ENCODE results near the gene MGAT3.
"Not testable (repeated sequence)": the region's sequence is repeated elsewhere in the genome, so short reads cannot be mapped to it uniquely, and the experiment has no call there.

Gene MGAT3

GRCh38 chr22:39503630-39504029 is 46.8 kb downstream of the MGAT3 start:
- no peak for TF ChIP-seq EZH2phosphoT487 (conservative IDR thresholded peaks at IDR 0.05; ENCODE audit: low read length)
- TF ChIP-seq CTCF (IDR thresholded peaks at IDR 0.05; ENCODE audit: insufficient read depth, low read length, poor library complexity, severe bottlenecking) = no peak
- H3K36me3 ChIP-seq (ENCODE audit: low read length) = 0 out of 2 replicates have a peak, but pooled peaks cover 5% of the 10 kb centered on the region
- H4K20me1 ChIP-seq (ENCODE audit: low read depth, low read length) = no peaks in the 10 kb centered on the region
- H3K9me3 ChIP-seq (ENCODE audit: insufficient read depth, low read length) = no peaks in the 10 kb centered on the region
- H3K4me2 ChIP-seq (ENCODE audit: low read depth, low read length, poor library complexity, severe bottlenecking) = peak overlapping the region; percentile 92
- H3K9ac ChIP-seq (ENCODE audit: low read length) = peak overlapping the region; percentile 93
- H3K27me3 ChIP-seq (ENCODE audit: low read length) = no peaks in the 10 kb centered on the region
- no peaks in the 10 kb centered on the region for H3K9me2 ChIP-seq (replicated peaks; ENCODE audit: insufficient read depth, low read length)
- peak overlapping the region; percentile 28; the same call in 1 of the 2 replicates for H3K27ac ChIP-seq (ENCODE audit: low read depth, low read length)
- no peak overlapping the region for H2AFZ ChIP-seq (ENCODE audit: low read depth, low read length, severe bottlenecking)
- H3K4me3 ChIP-seq (ENCODE audit: insufficient read depth, low read length, poor library complexity, severe bottlenecking) = peak overlapping the region; percentile 93
- H3K79me2 ChIP-seq (ENCODE audit: insufficient read depth, low read length) = peaks cover 56% of the 10 kb centered on the region
- H3F3A ChIP-seq (ENCODE audit: insufficient read depth) = no peaks in the 10 kb centered on the region

GRCh38 chr22:39504071-39504470 is 47.3 kb downstream of the MGAT3 start:
- Histone ChIP-seq H3F3A (ENCODE audit: insufficient read depth) (no peaks in the 10 kb centered on the region), H3K79me2 (ENCODE audit: insufficient read depth, low read length) (peaks cover 60% of the 10 kb centered on the region), H3K9me3 (ENCODE audit: insufficient read depth, low read length) (no peaks in the 10 kb centered on the region), H3K4me3 (ENCODE audit: insufficient read depth, low read length, poor library complexity, severe bottlenecking) (no peak overlapping the region), H3K9ac (ENCODE audit: low read length) (peak overlapping the region; percentile 93), H2AFZ (ENCODE audit: low read depth, low read length, severe bottlenecking) (no peak overlapping the region), H3K9me2 (replicated peaks; ENCODE audit: insufficient read depth, low read length) (no peaks in the 10 kb centered on the region), H3K4me2 (ENCODE audit: low read depth, low read length, poor library complexity, severe bottlenecking) (peak overlapping the region; percentile 92), H3K27me3 (ENCODE audit: low read length) (no peaks in the 10 kb centered on the region), H3K36me3 (ENCODE audit: low read length) (0 out of 2 replicates have a peak, but pooled peaks cover 6% of the 10 kb centered on the region), H3K27ac (ENCODE audit: low read depth, low read length) (no peak overlapping the region), H4K20me1 (ENCODE audit: low read depth, low read length) (no peaks in the 10 kb centered on the region)
- TF ChIP-seq CTCF (IDR thresholded peaks at IDR 0.05; ENCODE audit: insufficient read depth, low read length, poor library complexity, severe bottlenecking) (no peak), EZH2phosphoT487 (conservative IDR thresholded peaks at IDR 0.05; ENCODE audit: low read length) (no peak)

GRCh38 chr22:39507021-39507420 is 50.2 kb downstream of the MGAT3 start:
- not testable (repeated sequence) for H3K9me3 ChIP-seq (ENCODE audit: insufficient read depth, low read length); H3F3A ChIP-seq (ENCODE audit: insufficient read depth); H3K27me3 ChIP-seq (ENCODE audit: low read length); H3K36me3 ChIP-seq (ENCODE audit: low read length); H3K27ac ChIP-seq (ENCODE audit: low read depth, low read length); H3K9ac ChIP-seq (ENCODE audit: low read length); H3K4me3 ChIP-seq (ENCODE audit: insufficient read depth, low read length, poor library complexity, severe bottlenecking); H3K9me2 ChIP-seq (replicated peaks; ENCODE audit: insufficient read depth, low read length); H4K20me1 ChIP-seq (ENCODE audit: low read depth, low read length); H3K4me2 ChIP-seq (ENCODE audit: low read depth, low read length, poor library complexity, severe bottlenecking); H2AFZ ChIP-seq (ENCODE audit: low read depth, low read length, severe bottlenecking)
- peaks cover 67% of the 10 kb centered on the region for H3K79me2 ChIP-seq (ENCODE audit: insufficient read depth, low read length)

GRCh38 chr22:39508393-39508792 is 51.6 kb downstream of the MGAT3 start:
- Histone ChIP-seq H4K20me1 (ENCODE audit: low read depth, low read length) (no peaks in the 10 kb centered on the region), H3K9ac (ENCODE audit: low read length) (no peak overlapping the region), H3K36me3 (ENCODE audit: low read length) (0 out of 2 replicates have a peak, but pooled peaks cover 6% of the 10 kb centered on the region), H2AFZ (ENCODE audit: low read depth, low read length, severe bottlenecking) (no peak overlapping the region), H3K27ac (ENCODE audit: low read depth, low read length) (no peak overlapping the region), H3K79me2 (ENCODE audit: insufficient read depth, low read length) (peaks cover 57% of the 10 kb centered on the region), H3K4me2 (ENCODE audit: low read depth, low read length, poor library complexity, severe bottlenecking) (no peak overlapping the region), H3K27me3 (ENCODE audit: low read length) (no peaks in the 10 kb centered on the region), H3F3A (ENCODE audit: insufficient read depth) (no peaks in the 10 kb centered on the region), H3K9me3 (ENCODE audit: insufficient read depth, low read length) (no peaks in the 10 kb centered on the region), H3K4me3 (ENCODE audit: insufficient read depth, low read length, poor library complexity, severe bottlenecking) (no peak overlapping the region), H3K9me2 (replicated peaks; ENCODE audit: insufficient read depth, low read length) (no peaks in the 10 kb centered on the region)
- TF ChIP-seq EZH2phosphoT487 (conservative IDR thresholded peaks at IDR 0.05; ENCODE audit: low read length) (no peak), CTCF (IDR thresholded peaks at IDR 0.05; ENCODE audit: insufficient read depth, low read length, poor library complexity, severe bottlenecking) (no peak)

All from SU-DHL-6 (cell line).